Measurements from ENCODE around the gene AP3B1. TPM values are rescaled to one million over a fixed set of nuclear protein-coding genes. Genes with fewer than 3 reads are reported as not detected.
"Not testable (repeated sequence)": the region's sequence is repeated elsewhere in the genome, so short reads cannot be mapped to it uniquely, and the experiment has no call there.

Gene AP3B1
- total RNA-seq, 3 donors from 2014 or later, result 29.2 to 34.7 (median 31.2) TPM

DNA sequence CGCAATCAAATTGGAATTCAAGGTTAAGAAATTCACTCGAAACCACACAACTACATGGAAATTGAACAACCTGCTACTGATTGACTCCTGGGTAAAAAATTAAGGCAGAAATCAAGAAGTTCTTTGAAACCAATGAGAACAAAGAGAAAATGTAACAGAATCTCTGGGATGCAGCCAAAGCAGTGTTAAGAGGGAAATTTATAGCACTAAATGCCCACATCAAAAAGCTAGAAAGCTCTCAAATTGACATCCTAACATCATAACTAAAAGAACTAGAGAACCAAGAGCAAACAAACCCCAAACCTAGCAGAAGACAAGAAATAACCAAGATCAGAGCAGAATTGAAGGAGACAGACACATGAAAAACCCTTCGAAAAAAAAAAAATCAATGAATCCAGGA is 226.9 kb downstream of the AP3B1 start:
- H3K4me1 Mint-ChIP-seq (ENCODE audit: low read depth); ATAC-seq; H3K4me3 Mint-ChIP-seq; H3K27me3 Mint-ChIP-seq (ENCODE audit: low read depth); DNase-seq: not testable (repeated sequence)
- Mint-ChIP-seq H3K36me3 (ENCODE audit: insufficient read depth) (peaks cover 39% of the 10 kb centered on the region), H3K9me3 (peaks cover 29% of the 10 kb centered on the region)

DNA sequence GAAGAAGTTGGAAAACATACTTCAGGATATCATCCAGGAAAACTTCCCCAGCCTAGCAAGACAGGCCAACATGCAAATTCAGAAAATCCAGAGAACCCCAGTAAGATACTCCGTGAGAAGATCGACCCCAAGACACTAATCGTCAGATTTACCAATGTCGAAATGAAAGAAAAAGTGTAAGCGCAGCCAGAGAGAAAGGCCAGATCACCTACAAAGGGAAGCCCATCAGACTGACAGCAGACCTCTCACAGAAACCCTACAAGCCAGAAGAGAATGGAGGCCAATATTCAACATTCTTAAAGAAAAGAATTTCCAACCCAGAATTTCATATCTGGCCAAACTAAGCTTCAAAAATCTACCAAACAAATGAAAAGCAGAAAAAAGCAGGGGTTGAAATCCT is 227.8 kb downstream of the AP3B1 start:
- H3K4me1 Mint-ChIP-seq (ENCODE audit: low read depth); H3K27me3 Mint-ChIP-seq (ENCODE audit: low read depth); ATAC-seq; DNase-seq; H3K4me3 Mint-ChIP-seq: not testable (repeated sequence)
- Mint-ChIP-seq H3K36me3 (ENCODE audit: insufficient read depth) (peaks cover 35% of the 10 kb centered on the region), H3K9me3 (peaks cover 22% of the 10 kb centered on the region)

DNA sequence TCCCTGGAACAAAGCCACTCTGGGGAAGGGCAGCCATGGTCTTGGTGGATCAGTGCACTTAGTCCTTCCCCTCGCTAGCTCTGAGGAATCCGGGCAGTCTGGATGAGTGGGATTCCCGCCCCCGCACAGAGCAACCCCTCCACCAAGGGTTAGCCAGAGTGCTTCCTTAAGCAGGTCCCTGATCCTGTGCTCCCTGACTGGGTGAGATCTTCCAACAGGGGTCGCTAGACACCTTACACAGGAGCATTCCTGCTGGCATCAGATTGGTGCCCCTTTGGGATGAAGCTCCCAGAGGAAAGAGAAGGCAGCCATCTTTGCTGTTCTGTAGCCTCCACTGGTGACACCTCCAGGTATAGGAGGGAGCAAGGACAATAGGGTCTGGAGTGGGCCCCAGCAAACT is 228.8 kb downstream of the AP3B1 start:
- no peaks in the 10 kb centered on the region for H3K27me3 Mint-ChIP-seq (ENCODE audit: low read depth)

DNA sequence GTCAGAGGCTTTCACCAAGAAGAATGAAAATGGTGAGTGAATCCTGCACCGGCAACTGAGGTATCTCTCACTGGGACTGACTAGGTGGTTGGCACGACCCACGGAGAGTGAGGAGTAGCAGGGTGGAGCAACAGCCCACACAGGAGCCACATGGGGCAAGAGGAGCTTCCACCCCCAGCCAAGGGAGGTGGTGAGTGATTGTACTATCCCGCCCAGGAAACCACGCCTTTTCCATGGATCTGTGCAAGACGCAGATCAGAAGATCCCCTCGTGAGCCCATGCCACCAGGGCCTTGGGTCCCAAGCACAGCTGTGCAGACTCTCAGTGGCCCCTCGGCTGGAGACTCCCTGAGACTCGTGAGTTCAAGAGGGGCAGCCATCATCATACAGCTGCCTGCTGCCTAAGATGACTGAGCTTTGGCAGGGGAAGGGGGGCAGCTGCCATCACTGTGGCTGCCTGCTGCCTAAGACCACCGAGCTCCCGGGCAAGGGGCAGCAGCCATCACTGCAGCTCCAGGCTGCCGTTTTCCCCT is 229.5 kb downstream of the AP3B1 start:
- H3K4me3 Mint-ChIP-seq, result no peak overlapping the region
- H3K9me3 Mint-ChIP-seq, result peaks cover 21% of the 10 kb centered on the region
- H3K4me1 Mint-ChIP-seq (ENCODE audit: low read depth), result peaks cover 1% of the 10 kb centered on the region
- DNase-seq (no peak), ATAC-seq (no peak)
- peaks cover 37% of the 10 kb centered on the region for H3K36me3 Mint-ChIP-seq (ENCODE audit: insufficient read depth)
- no peaks in the 10 kb centered on the region for H3K27me3 Mint-ChIP-seq (ENCODE audit: low read depth)

More for the DNA sequence above, 228.8 kb downstream of the AP3B1 start:
- H3K4me1 Mint-ChIP-seq (ENCODE audit: low read depth), result peaks cover 1% of the 10 kb centered on the region
- H3K9me3 Mint-ChIP-seq, result peaks cover 21% of the 10 kb centered on the region
- ATAC-seq, result no peak
- peaks cover 35% of the 10 kb centered on the region for H3K36me3 Mint-ChIP-seq (ENCODE audit: insufficient read depth)
- no peak for DNase-seq
- H3K4me3 Mint-ChIP-seq, result no peak overlapping the region

- H3K9me3 Mint-ChIP-seq, result peaks cover 14% of the 10 kb centered on the region
- H3K27me3 Mint-ChIP-seq (ENCODE audit: low read depth), result no peaks in the 10 kb centered on the region
- no peak overlapping the region for H3K4me3 Mint-ChIP-seq
- peaks cover 1% of the 10 kb centered on the region for H3K4me1 Mint-ChIP-seq (ENCODE audit: low read depth)
- no peak for ATAC-seq
- H3K36me3 Mint-ChIP-seq (ENCODE audit: insufficient read depth), result peaks cover 26% of the 10 kb centered on the region
- no peak for DNase-seq
These were observed 231.0 kb downstream of the AP3B1 start for GRCh38 chr5:78063495-78063894.

DNA sequence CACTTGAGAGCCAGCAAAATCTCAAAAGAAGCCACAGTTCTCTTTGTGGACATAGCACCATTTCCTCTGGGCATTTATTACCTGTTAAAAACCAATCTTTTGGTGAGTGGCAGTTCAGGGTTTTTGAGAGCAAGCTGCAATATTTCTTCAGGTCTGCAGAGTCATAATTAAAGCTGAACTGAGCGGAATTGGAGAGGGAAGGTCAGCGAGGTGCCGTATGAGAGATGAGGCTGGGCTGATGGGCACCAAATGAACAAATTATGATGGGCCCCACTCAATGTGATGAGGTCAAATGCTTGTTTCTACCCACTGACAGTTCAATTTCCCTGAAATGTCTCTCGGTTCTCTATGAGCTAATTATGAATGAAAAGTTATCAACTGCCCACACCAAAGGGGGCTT is 231.9 kb downstream of the AP3B1 start:
- Mint-ChIP-seq H3K36me3 (ENCODE audit: insufficient read depth) (peaks cover 20% of the 10 kb centered on the region), H3K9me3 (peaks cover 6% of the 10 kb centered on the region), H3K4me3 (no peak overlapping the region), H3K27me3 (ENCODE audit: low read depth) (no peaks in the 10 kb centered on the region), H3K4me1 (ENCODE audit: low read depth) (peaks cover 1% of the 10 kb centered on the region)
- DNase-seq (no peak), ATAC-seq (no peak)

GRCh38 chr5:78060421-78060820 is 234.1 kb downstream of the AP3B1 start:
- no peak for ATAC-seq
- peaks cover 6% of the 10 kb centered on the region for H3K36me3 Mint-ChIP-seq (ENCODE audit: insufficient read depth)
- no peaks in the 10 kb centered on the region for H3K9me3 Mint-ChIP-seq
- peaks cover 1% of the 10 kb centered on the region for H3K4me1 Mint-ChIP-seq (ENCODE audit: low read depth)
- no peaks in the 10 kb centered on the region for H3K27me3 Mint-ChIP-seq (ENCODE audit: low read depth)
- no peak for DNase-seq
- H3K4me3 Mint-ChIP-seq, result no peak overlapping the region

GRCh38 chr5:78058625-78059024 is 235.9 kb downstream of the AP3B1 start:
- DNase-seq, result no peak
- ATAC-seq, result no peak
- Mint-ChIP-seq H3K4me3 (no peak overlapping the region), H3K27me3 (ENCODE audit: low read depth) (no peaks in the 10 kb centered on the region), H3K9me3 (no peaks in the 10 kb centered on the region), H3K4me1 (ENCODE audit: low read depth) (peaks cover 1% of the 10 kb centered on the region), H3K36me3 (ENCODE audit: insufficient read depth) (peaks cover 14% of the 10 kb centered on the region)

DNA sequence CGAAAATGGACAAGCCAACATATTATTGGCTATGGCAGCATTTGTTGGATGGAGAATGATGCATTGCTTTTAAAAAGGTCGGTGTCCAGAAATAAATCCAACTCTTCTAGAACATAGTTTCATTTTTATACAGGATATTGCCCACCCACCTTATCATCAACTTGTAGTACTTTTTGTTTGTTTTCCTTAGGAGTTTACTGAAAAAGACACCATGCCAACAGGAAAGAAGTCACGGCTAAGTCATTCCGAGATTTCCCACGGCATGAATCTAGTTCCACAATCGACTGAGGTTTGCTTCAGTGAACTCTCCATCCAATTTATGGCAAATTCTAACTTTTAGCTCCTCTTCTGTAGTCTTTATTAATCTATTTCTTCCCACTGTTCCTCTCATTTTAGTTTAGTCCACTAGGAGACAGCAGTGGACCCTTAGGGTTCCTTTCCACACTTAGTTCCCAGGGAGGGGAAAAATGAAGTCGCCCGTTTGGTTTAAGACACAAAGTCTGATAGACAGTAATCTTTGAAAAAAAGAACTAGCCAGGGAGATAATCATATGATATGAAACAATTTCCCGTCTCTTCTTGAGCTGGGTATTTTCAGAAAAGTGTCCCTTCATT is 237.5 kb downstream of the AP3B1 start:
- H3K9me3 Mint-ChIP-seq, result no peaks in the 10 kb centered on the region

GRCh38 chr5:78056053-78056452 is 238.4 kb downstream of the AP3B1 start:
- no peaks in the 10 kb centered on the region for H3K27me3 Mint-ChIP-seq (ENCODE audit: low read depth)
- no peaks in the 10 kb centered on the region for H3K9me3 Mint-ChIP-seq
- DNase-seq, result no peak
- H3K4me1 Mint-ChIP-seq (ENCODE audit: low read depth), result no peaks in the 10 kb centered on the region
- no peak overlapping the region for H3K4me3 Mint-ChIP-seq
- no peak for ATAC-seq
- H3K36me3 Mint-ChIP-seq (ENCODE audit: insufficient read depth), result peaks cover 12% of the 10 kb centered on the region

More for the DNA sequence above, 237.5 kb downstream of the AP3B1 start:
- DNase-seq, result no peak
- no peak overlapping the region for H3K4me3 Mint-ChIP-seq
- no peak for ATAC-seq
- H3K4me1 Mint-ChIP-seq (ENCODE audit: low read depth), result peaks cover 1% of the 10 kb centered on the region
- H3K27me3 Mint-ChIP-seq (ENCODE audit: low read depth), result no peaks in the 10 kb centered on the region
- H3K36me3 Mint-ChIP-seq (ENCODE audit: insufficient read depth), result peaks cover 15% of the 10 kb centered on the region

DNA sequence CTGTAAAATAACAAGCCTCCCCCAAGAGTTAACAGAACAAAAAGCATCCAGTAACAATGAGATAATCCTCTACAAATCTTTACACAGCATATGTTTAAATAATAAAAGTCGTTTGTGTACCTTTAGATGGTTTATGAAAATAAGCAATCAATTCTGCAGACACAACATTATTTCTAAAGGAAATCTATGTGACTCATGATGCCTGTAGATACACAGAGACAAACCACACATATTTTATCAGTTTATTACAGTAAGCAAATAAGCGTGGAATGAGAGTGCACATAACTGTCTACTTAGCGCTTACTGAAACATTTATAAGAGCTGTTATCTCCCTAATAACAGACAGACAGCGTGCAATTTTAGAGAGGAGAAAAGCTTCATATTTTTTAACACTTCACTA is 243.6 kb downstream of the AP3B1 start:
- H3K9me3 Mint-ChIP-seq, result peaks cover 5% of the 10 kb centered on the region
- ATAC-seq, result no peak
- peaks cover 26% of the 10 kb centered on the region for H3K36me3 Mint-ChIP-seq (ENCODE audit: insufficient read depth)
- no peaks in the 10 kb centered on the region for H3K4me1 Mint-ChIP-seq (ENCODE audit: low read depth)
- DNase-seq, result no peak
- no peak overlapping the region for H3K4me3 Mint-ChIP-seq
- H3K27me3 Mint-ChIP-seq (ENCODE audit: low read depth), result no peaks in the 10 kb centered on the region

GRCh38 chr5:78046823-78047222 is 247.7 kb downstream of the AP3B1 start:
- peaks cover 27% of the 10 kb centered on the region for H3K36me3 Mint-ChIP-seq (ENCODE audit: insufficient read depth)
- H3K27me3 Mint-ChIP-seq (ENCODE audit: low read depth); H3K4me1 Mint-ChIP-seq (ENCODE audit: low read depth); ATAC-seq; H3K4me3 Mint-ChIP-seq; DNase-seq; H3K9me3 Mint-ChIP-seq: not testable (repeated sequence)

DNA sequence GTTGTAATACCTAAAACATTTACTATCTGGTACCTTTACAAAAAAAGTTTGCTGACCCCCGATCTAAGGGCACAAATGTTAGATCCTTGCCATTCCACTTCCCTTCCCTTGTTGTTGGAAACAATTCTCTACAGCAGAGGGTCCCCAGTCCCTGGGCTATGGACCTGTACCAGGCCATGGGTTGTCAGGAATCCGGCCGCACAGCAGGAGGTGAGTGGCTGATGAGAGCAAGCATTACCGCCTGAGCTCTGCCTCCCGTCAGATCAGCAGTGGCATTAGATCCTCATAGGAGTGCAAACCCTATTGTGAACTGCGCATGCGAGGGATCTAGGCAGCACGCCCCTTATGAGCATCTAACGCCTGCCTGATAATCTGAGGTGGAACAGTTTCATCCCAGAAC is 248.5 kb downstream of the AP3B1 start:
- Mint-ChIP-seq H3K4me1 (ENCODE audit: low read depth) (peaks cover 3% of the 10 kb centered on the region), H3K27me3 (ENCODE audit: low read depth) (no peaks in the 10 kb centered on the region), H3K4me3 (no peak overlapping the region), H3K36me3 (ENCODE audit: insufficient read depth) (peaks cover 27% of the 10 kb centered on the region), H3K9me3 (peaks cover 5% of the 10 kb centered on the region)
- DNase-seq (no peak), ATAC-seq (no peak)

- Mint-ChIP-seq H3K36me3 (ENCODE audit: insufficient read depth) (peaks cover 26% of the 10 kb centered on the region), H3K27me3 (ENCODE audit: low read depth) (no peaks in the 10 kb centered on the region), H3K4me3 (no peak overlapping the region), H3K9me3 (no peaks in the 10 kb centered on the region), H3K4me1 (ENCODE audit: low read depth) (peaks cover 3% of the 10 kb centered on the region)
- no peak for ATAC-seq
- DNase-seq, result no peak
These were observed 252.7 kb downstream of the AP3B1 start for GRCh38 chr5:78041805-78042204.

DNA sequence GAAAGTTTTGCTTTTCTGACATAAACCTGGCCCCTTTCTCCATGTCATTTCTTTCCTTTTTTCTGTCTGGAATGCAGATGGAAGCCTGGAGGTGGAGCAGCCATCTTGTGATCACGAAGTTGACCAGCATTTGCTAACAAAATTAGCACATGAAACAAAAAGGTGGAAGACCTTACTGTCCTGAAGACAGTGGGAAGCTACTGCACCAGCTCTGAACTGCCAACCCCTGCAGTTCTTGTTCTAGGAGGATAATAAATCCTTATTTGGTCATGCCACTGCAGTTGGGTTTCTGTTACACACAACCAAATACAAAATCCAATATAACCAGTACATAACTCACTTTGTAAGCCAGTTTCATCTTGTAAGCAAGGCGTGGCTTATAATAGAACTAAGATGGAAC is 269.0 kb downstream of the AP3B1 start:
- ATAC-seq (no peak), DNase-seq (no peak)
- no peak overlapping the region for H3K4me3 Mint-ChIP-seq
- H3K27me3 Mint-ChIP-seq (ENCODE audit: low read depth), result no peaks in the 10 kb centered on the region
- no peaks in the 10 kb centered on the region for H3K9me3 Mint-ChIP-seq
- H3K36me3 Mint-ChIP-seq (ENCODE audit: insufficient read depth), result peaks cover 25% of the 10 kb centered on the region
- H3K4me1 Mint-ChIP-seq (ENCODE audit: low read depth), result no peaks in the 10 kb centered on the region

All from activated T-cell treated with anti-CD3 and anti-CD28 coated beads, Interleukin-2, amount 50 U/mL, for 4 hours (primary cell).